GM12873 (cell line): ENCODE results near the gene CDR2L.

Source experiments
- CTCF ChIP-seq: IDR thresholded peaks from 2 replicates; pipeline ENCODE4 v1.5.1; 2012; ENCODE audit warnings: low read depth, mild to moderate bottlenecking, moderate library complexity, low read length, control low read depth; ENCODE audit not compliant: insufficient read depth; ENCODE audit errors: missing control alignments

CDR2L gene

GRCh38 chr17:75034236-75034908 lies 46.9 kb downstream of the CDR2L start:
- TF ChIP-seq CTCF: peak; percentile 22

GRCh38 chr17:75036643-75037268 lies 49.3 kb downstream of the CDR2L start:
- no peak for TF ChIP-seq CTCF

GRCh38 chr17:75039238-75039637 lies 51.8 kb downstream of the CDR2L start:
- TF ChIP-seq CTCF: no peak

GRCh38 chr17:75041656-75042280 lies 54.3 kb downstream of the CDR2L start:
- TF ChIP-seq CTCF: no peak

- TF ChIP-seq CTCF: no peak
Observed at GRCh38 chr17:75044716-75045115, 57.3 kb downstream of the CDR2L start.

GRCh38 chr17:75046407-75047289 lies 59.2 kb downstream of the CDR2L start, which contains the start of the genes ATP5PD and KCTD2:
TSS of gene ATP5PD (minus strand) at chr17:75046969. CDS start at chr17:75042650, 4,319 bp downstream.
TSS of gene KCTD2 (plus strand) at chr17:75047225. CDS start at chr17:75047251, 26 bp downstream.
- no peak for TF ChIP-seq CTCF
